ENCODE data around the gene TMEM266.
"Not testable (repeated sequence)": the region's sequence is repeated elsewhere in the genome, so short reads cannot be mapped to it uniquely, and the experiment has no call there.

Gene TMEM266

GRCh38 chr15:76059320-76060117, at the start of gene TMEM266:
Gene TMEM266, plus strand, starts transcription at chr15:76059985. Its CDS starts 74,279 bp downstream, at chr15:76134264.
- no peak for FAIRE-seq

GRCh38 chr15:76010613-76011012, 49.2 kb upstream of the TMEM266 start:
- peak; percentile 58 for FAIRE-seq

GRCh38 chr15:76011627-76012551, 47.9 kb upstream of the TMEM266 start, which contains the start of gene NRG4:
Gene NRG4, minus strand, starts transcription at chr15:76012424. Its CDS starts 1,194 bp downstream, at chr15:76011230.
- FAIRE-seq = peak; percentile 56

- FAIRE-seq = not testable (repeated sequence)
These were observed 46.3 kb upstream of the TMEM266 start for GRCh38 chr15:76013470-76013869.

- no peak for FAIRE-seq
These were observed 35.6 kb upstream of the TMEM266 start for GRCh38 chr15:76024021-76024768.

- no peak for FAIRE-seq
These were observed 27.7 kb upstream of the TMEM266 start for GRCh38 chr15:76032046-76032445.

- FAIRE-seq = no peak
These were observed 26.3 kb upstream of the TMEM266 start for GRCh38 chr15:76033438-76033837.

GRCh38 chr15:76034111-76034510, 25.7 kb upstream of the TMEM266 start:
- no peak for FAIRE-seq

- FAIRE-seq = no peak
These were observed 24.2 kb upstream of the TMEM266 start for GRCh38 chr15:76035593-76035992.

- FAIRE-seq = no peak
These were observed 21.3 kb upstream of the TMEM266 start for GRCh38 chr15:76038512-76038911.

- FAIRE-seq = not testable (repeated sequence)
These were observed 5.6 kb upstream of the TMEM266 start for GRCh38 chr15:76054201-76054600.

- FAIRE-seq = no peak
These were observed 2.9 kb upstream of the TMEM266 start for GRCh38 chr15:76056931-76057330.

- peak; percentile 68 for FAIRE-seq
These were observed 2.3 kb upstream of the TMEM266 start for GRCh38 chr15:76057332-76058000.

- no peak for FAIRE-seq
These were observed 968 bp upstream of the TMEM266 start for GRCh38 chr15:76058714-76059319.

GRCh38 chr15:76060118-76060989, 569 bp downstream of the TMEM266 start:
- no peak for FAIRE-seq

- FAIRE-seq = no peak
These were observed 1.9 kb downstream of the TMEM266 start for GRCh38 chr15:76061700-76062099.

GRCh38 chr15:76062286-76062685, 2.5 kb downstream of the TMEM266 start:
- FAIRE-seq = no peak

GRCh38 chr15:76064375-76064774, 4.6 kb downstream of the TMEM266 start:
- FAIRE-seq = no peak

- FAIRE-seq = no peak
These were observed 5.5 kb downstream of the TMEM266 start for GRCh38 chr15:76065245-76065644.

- no peak for FAIRE-seq
These were observed 6.0 kb downstream of the TMEM266 start for GRCh38 chr15:76065793-76066192.

- FAIRE-seq = no peak
These were observed 10.4 kb downstream of the TMEM266 start for GRCh38 chr15:76070192-76070591.

Measured in islet of Langerhans (tissue), 1 donor.